Subcutaneous adipose tissue (tissue), 4 donors: ENCODE results near the gene MKRN2. TPM values are rescaled to one million over a fixed set of nuclear protein-coding genes. Genes with fewer than 3 reads are reported as not detected.

Source experiments
- total RNA-seq, 4 donors: library from RNA; depleted of rRNA; stranded (reverse); fragments of >200 nt; gene quantifications; one replicate each; pipeline ENCODE4 v1.1.0, GENCODE V29; 2016
- TF ChIP-seq, protein P1 (sequence below): fragments of 450-650 bp; IDR thresholded peaks from one replicate; pipeline ENCODE4 v1.5.1; 2016; ENCODE audit warnings: low read depth, mild to moderate bottlenecking, control low read depth, antibody characterized with exemption, moderate library complexity

The MKRN2 gene
- total RNA-seq, 4 donors from 2014 or later, result 28.4 to 38.2 (median 31.1) TPM

DNA sequence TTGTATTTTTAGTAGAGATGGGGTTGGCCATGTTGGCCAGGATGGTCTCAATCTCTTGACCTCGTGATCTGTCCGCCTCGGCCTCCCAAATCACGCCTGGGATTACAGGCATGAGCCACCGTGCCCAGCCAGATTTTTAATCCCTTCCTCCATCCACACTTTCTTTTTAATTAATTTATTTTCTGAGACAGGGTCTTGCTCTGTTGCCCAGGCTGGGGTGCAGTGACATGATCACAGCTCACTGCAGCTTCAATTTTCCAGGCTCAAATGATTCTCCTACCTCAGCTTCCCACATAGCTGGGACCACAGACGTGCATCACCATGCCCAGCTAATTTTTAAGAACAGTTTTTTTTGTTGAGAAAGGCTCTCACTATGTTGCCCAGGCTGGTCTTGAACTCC lies 63.4 kb downstream of the MKRN2 start:
- TF ChIP-seq, protein P1, sequence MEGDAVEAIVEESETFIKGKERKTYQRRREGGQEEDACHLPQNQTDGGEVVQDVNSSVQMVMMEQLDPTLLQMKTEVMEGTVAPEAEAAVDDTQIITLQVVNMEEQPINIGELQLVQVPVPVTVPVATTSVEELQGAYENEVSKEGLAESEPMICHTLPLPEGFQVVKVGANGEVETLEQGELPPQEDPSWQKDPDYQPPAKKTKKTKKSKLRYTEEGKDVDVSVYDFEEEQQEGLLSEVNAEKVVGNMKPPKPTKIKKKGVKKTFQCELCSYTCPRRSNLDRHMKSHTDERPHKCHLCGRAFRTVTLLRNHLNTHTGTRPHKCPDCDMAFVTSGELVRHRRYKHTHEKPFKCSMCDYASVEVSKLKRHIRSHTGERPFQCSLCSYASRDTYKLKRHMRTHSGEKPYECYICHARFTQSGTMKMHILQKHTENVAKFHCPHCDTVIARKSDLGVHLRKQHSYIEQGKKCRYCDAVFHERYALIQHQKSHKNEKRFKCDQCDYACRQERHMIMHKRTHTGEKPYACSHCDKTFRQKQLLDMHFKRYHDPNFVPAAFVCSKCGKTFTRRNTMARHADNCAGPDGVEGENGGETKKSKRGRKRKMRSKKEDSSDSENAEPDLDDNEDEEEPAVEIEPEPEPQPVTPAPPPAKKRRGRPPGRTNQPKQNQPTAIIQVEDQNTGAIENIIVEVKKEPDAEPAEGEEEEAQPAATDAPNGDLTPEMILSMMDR, result no peak

DNA sequence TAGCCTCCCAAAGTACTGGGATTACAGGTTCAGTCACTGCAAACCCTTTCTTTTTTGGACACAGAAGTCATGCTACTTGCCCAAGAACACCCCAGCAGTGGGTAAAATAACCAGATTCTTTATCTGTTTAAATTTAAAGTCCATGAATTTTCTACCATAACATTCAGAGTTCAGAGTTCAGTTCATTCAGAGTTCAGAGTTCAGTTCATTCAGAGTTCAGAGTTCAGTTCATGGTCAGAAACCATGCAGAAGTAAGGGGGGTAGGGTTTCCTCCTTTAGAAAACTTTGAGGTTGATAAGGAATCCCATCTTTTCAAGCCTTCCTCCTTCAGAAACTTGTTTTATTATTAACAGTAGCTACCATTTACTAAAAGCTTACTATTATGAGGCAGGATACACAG lies 63.8 kb downstream of the MKRN2 start:
- TF ChIP-seq, protein P1, result no peak

DNA sequence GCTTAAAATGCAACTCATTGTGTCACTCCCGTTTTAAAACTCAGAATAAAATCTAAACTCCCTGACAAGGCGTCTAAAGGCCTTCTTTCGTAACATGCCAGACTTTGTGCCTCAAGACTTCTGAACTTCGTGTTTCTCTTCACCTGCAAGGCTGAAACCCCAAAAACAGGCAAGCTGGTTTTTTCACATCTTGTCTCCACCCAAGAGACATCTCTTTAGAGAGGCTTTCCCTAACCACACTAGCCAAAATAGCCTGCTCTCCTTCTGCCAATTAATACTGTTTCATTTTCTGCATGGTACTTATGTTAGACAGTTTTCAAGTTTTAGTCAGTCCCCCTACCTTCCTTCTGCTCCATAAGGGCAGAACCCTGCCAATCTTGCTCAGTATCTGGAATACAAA lies 65.4 kb downstream of the MKRN2 start:
- TF ChIP-seq, protein P1, result no peak

DNA sequence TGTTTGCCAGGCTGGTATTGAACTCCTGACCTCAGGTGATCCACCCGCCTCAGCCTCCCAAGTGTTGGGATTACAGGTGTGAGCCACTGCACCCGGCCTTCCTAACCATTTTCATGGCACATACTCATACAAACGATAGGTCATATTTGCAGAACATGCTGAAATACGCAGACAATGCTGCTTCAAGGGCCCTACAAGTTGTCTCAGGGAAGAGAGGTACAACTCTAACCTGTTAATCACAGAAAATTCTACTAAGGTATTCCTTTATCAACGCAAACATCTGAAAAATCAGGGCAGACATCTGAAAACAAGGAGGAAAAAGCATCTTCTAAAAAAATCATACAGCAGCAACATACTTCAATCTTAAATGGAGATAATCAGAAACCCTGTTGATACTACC lies 67.2 kb downstream of the MKRN2 start:
- TF ChIP-seq, protein P1, result no peak

DNA sequence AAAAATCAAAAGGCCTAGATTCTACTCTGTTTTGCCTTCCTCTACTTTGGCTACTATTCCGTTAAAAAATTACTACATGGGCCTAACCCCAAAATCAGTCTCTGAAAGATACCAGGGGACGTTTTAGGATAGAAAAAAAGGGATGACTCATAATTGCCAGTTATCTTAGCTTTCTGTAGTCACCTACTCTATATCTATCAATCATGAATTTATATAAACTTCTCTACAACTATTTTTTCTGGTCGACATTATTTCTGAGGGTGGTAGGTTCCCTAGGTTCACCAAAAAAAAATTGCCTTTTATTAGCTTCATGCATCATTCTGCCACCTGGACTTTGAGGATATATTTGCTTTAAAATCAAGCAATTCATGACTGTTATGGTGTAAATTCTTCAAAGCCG lies 70.5 kb downstream of the MKRN2 start:
- TF ChIP-seq, protein P1, result no peak

DNA sequence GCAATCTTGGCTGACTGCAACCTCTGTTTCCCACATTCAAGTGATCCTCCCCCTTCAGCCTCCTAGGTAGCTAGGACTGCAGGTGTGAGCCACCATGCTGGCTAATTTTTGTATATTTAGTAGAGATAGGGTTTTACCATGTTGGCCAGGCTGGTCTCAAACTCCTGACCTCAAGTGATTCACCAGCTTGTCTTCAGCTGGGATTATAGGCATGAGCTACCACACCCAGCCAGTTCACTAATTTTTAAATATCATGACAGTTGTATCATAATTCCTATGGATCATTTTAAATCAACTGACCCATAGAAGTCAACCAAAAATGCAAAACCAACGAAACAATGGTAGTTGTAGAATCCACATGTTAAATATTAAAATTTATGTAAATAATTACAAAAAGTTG lies 71.9 kb downstream of the MKRN2 start:
- TF ChIP-seq, protein P1, result no peak

DNA sequence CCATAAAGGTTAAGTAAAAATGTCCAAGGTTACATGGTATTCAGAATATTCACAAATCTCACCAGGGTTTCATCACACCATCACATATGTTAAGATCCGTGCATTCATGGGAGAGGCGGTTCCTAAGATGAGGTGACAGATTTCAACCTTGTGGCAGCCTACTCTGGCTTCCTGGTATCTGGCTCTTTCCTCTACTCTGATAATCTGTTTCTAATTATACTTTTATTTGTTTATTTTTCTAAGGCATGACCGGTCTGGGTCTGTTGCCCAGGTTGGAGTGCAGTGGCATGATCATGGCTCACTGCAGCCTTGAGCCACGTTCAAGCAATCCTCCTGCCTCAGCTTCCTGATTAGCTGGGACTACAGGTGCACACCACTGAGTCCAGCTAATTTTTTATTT lies 72.7 kb downstream of the MKRN2 start:
- TF ChIP-seq, protein P1, result no peak
